ENCODE data around the gene CHTF18. TPM values are rescaled to one million over a fixed set of nuclear protein-coding genes. Genes with fewer than 3 reads are reported as not detected.

Gene CHTF18
- total and polyA plus RNA-seq, 2 experiments from 2014 or later: 61.3 to 129 TPM

DNA sequence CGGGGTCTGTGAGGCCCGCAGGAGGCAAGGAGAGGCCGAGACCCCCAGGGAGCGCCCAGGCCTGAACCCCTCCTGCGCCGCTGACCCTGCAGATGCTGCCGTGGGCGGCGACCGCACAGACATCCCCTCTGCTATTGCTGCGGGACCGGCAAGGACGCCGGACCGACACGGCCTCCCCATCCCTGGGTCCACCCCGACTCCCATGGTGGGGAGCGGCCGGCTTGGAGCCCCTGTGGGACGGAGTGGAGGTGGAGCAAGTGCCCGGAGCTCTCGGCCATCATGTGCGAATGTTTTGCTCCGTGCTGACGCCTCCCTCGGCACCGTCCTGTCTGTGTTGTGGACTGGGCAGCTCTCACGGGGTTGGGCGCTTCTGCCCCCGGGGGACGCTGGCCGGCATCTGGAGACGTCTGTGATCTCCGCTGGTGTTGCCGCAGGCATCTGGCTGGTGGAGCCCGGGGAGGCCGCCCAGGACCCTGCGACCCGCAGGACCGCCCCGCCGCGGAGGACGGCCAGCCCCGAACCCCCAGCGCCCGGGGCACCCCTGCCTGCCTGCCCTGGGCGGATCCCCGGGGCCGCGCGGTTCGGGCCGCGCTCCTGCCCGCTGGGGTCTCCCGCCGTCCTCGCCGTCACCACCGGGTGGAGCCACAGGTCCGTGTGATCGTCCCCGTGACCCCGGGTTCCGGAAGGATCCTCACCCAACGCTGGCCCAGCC, 24.9 kb downstream of the CHTF18 start (continued):
- TF ChIP-seq CREB1 (CRISPR knock-in tag; IDR thresholded peaks at IDR 0.05; ENCODE audit: low read depth): 0 out of 2 replicates have a peak, but pooled peaks have one; percentile 15
- no peak for TF ChIP-seq ZNF462 (CRISPR knock-in tag; IDR thresholded peaks at IDR 0.05)

- Mint-ChIP-seq H3K4me1 (peaks cover 2% of the 10 kb centered on the region), H3K9me3 (peaks cover 2% of the 10 kb centered on the region; the same call in 2 of the 3 replicates), H3K36me3 (ENCODE audit: low read depth) (no peaks in the 10 kb centered on the region), H3K27ac (no peak overlapping the region), H3K27me3 (ENCODE audit: insufficient read depth, low read depth, poor library complexity) (peaks cover 14% of the 10 kb centered on the region), H3K4me3 (peak overlapping the region; percentile 59)
- Histone ChIP-seq H3K4me3 (peak overlapping the region; percentile 66), H3K9me2 (ENCODE audit: insufficient read depth) (no peaks in the 10 kb centered on the region), H2AFZ (peak overlapping the region; percentile 97), H3K4me1 (ENCODE audit: insufficient read depth) (no peaks in the 10 kb centered on the region), H3K4me2 (peak overlapping the region; percentile 84), H3K27ac (ENCODE audit: low read depth) (no peak overlapping the region), H3K36me3 (ENCODE audit: insufficient read depth) (no peaks in the 10 kb centered on the region), H4K20me1 (replicated peaks; ENCODE audit: insufficient read depth) (peaks cover 3% of the 10 kb centered on the region; the same call in 1 of the 2 replicates), H3K27me3 (ENCODE audit: insufficient read depth) (no peaks in the 10 kb centered on the region; the same call in 1 of the 2 replicates), H3F3A (replicated peaks; ENCODE audit: low read depth) (peaks cover 8% of the 10 kb centered on the region; the same call in 1 of the 2 replicates), H3K79me2 (replicated peaks; ENCODE audit: insufficient read depth) (no peaks in the 10 kb centered on the region)
- DNase-seq (ENCODE audit: low spot score) (no peak), ATAC-seq (no peak)
- TF ChIP-seq ZNF462 (CRISPR knock-in tag; IDR thresholded peaks at IDR 0.05) (no peak), POLR2AphosphoS5 (IDR thresholded peaks at IDR 0.05; ENCODE audit: low read depth) (no peak)
- TF ChIP-seq, protein P1, sequence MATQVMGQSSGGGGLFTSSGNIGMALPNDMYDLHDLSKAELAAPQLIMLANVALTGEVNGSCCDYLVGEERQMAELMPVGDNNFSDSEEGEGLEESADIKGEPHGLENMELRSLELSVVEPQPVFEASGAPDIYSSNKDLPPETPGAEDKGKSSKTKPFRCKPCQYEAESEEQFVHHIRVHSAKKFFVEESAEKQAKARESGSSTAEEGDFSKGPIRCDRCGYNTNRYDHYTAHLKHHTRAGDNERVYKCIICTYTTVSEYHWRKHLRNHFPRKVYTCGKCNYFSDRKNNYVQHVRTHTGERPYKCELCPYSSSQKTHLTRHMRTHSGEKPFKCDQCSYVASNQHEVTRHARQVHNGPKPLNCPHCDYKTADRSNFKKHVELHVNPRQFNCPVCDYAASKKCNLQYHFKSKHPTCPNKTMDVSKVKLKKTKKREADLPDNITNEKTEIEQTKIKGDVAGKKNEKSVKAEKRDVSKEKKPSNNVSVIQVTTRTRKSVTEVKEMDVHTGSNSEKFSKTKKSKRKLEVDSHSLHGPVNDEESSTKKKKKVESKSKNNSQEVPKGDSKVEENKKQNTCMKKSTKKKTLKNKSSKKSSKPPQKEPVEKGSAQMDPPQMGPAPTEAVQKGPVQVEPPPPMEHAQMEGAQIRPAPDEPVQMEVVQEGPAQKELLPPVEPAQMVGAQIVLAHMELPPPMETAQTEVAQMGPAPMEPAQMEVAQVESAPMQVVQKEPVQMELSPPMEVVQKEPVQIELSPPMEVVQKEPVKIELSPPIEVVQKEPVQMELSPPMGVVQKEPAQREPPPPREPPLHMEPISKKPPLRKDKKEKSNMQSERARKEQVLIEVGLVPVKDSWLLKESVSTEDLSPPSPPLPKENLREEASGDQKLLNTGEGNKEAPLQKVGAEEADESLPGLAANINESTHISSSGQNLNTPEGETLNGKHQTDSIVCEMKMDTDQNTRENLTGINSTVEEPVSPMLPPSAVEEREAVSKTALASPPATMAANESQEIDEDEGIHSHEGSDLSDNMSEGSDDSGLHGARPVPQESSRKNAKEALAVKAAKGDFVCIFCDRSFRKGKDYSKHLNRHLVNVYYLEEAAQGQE (IDR thresholded peaks at IDR 0.05; ENCODE audit: unreplicated experiment): no peak
Measured at GRCh38 chr16:813916-814412, 25.5 kb downstream of the CHTF18 start.
